Mucosa of descending colon (tissue), 3 donors: Measurements from ENCODE around the gene LRP2. TPM values are rescaled to one million over a fixed set of nuclear protein-coding genes. Genes with fewer than 3 reads are reported as not detected.

ENCODE experiments used
- ATAC-seq: fragments of 200-7000 bp; cut with Tn5 transposase; one replicate; pipeline ENCODE4 v1.9.1; 2020; ENCODE audit warnings: mild to moderate bottlenecking, moderate library complexity
- DNase-seq, 3 donors: peaks; one replicate each; pipeline ENCODE4 v3.0.0-alpha.2; 2020
- H3K36me3 ChIP-seq: fragments of 200-600 bp; one replicate; pipeline ENCODE4 v1.8.0; 2021; ENCODE audit warnings: low read depth, mild to moderate bottlenecking
- H3K4me1 ChIP-seq: fragments of 200-600 bp; one replicate; pipeline ENCODE4 v1.8.0; 2021; ENCODE audit warnings: low read depth, mild to moderate bottlenecking
- H3K4me3 ChIP-seq: fragments of 200-600 bp; one replicate; pipeline ENCODE4 v1.8.0; 2021; ENCODE audit warnings: mild to moderate bottlenecking
- H3K9me3 ChIP-seq: fragments of 200-600 bp; one replicate; pipeline ENCODE4 v1.8.0; 2021; ENCODE audit warnings: mild to moderate bottlenecking
- intact Hi-C, 2 donors: fragments of 100-400 bp; cut with DNase I in 1 of 2; cut with micrococcal nuclease in 1 of 2; formaldehyde crosslinking; loops; one replicate each; pipeline versions ENCODE4 v1.11.0 to v1.11.1; 2022; cut with DNase I, micrococcal nuclease
- total RNA-seq, 3 donors: library from RNA; stranded (reverse); fragmentation: NEBNext Ultra II Directional in 2 of 3; extraction: Animal tissue kit (Norgen Biotek cat#: 25700) in 2 of 3; gene quantifications; one replicate each; pipeline versions ENCODE4 v1.2.1 to v1.2.4, GENCODE V29; 2021 to 2023
- TF ChIP-seq, protein P1 (sequence below): fragments of 200-600 bp; IDR thresholded peaks from one replicate; pipeline ENCODE4 v1.8.0; 2022; ENCODE audit warnings: antibody characterized with exemption, mild to moderate bottlenecking
- donor health status: DM: no; HTN: no; CAD: no; lungs with moderate emphysema.
- donor health status: DM: no; HTN: no; CAD: no.
- donor health status: DM: no; HTN: yes; CAD: no.

LRP2 gene
- total RNA-seq, 3 donors from 2014 or later, result 0.06 TPM; not detected in 2

DNA sequence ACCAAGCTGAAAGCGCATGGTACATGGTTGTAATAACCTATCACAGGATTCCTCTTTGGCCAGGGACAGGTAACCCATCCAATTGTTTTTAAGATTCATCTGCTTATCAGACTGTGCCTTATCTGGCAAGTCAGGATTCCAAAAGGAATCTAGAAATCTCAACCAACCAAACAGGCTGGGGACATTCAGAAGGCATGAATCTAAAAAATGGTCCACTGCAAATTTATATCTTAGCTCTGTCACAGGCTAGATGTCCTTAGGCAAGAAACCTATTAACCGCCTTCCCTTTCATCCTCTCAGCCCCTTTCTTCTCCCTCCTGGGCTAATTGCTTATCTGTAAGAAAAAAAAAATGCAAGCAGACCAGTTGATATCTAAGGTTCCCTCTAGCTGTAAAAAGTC, 4.3 kb downstream of the LRP2 start:
- DNase-seq (no peak), ATAC-seq (no peak)
- TF ChIP-seq, protein P1, sequence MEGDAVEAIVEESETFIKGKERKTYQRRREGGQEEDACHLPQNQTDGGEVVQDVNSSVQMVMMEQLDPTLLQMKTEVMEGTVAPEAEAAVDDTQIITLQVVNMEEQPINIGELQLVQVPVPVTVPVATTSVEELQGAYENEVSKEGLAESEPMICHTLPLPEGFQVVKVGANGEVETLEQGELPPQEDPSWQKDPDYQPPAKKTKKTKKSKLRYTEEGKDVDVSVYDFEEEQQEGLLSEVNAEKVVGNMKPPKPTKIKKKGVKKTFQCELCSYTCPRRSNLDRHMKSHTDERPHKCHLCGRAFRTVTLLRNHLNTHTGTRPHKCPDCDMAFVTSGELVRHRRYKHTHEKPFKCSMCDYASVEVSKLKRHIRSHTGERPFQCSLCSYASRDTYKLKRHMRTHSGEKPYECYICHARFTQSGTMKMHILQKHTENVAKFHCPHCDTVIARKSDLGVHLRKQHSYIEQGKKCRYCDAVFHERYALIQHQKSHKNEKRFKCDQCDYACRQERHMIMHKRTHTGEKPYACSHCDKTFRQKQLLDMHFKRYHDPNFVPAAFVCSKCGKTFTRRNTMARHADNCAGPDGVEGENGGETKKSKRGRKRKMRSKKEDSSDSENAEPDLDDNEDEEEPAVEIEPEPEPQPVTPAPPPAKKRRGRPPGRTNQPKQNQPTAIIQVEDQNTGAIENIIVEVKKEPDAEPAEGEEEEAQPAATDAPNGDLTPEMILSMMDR, result no peak
- Histone ChIP-seq H3K9me3 (no peaks in the 10 kb centered on the region), H3K4me1 (peaks cover 16% of the 10 kb centered on the region), H3K4me3 (no peak overlapping the region), H3K36me3 (no peaks in the 10 kb centered on the region)
- intact Hi-C loops, result no loop called here

DNA sequence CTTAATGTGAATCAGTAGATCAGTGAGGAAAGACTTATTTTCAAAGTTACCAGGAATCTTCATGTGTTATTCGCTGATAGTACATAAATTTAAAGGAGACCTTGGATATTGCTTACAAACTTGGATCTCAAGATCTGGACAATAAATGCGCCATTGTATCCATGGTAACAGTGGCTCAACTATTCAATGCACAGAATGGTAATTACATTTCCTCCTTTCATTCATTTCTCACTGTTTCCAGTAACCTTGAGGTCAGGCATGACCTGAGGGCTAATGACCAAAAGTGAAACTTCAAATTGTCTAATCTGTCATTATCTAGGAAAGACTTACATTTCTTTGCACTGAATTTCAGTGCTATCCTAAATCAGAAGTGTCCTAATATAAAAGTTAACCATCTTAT, 8.1 kb downstream of the LRP2 start:
- H3K36me3 ChIP-seq, result no peaks in the 10 kb centered on the region
- TF ChIP-seq, protein P1, result no peak
- DNase-seq (no peak), ATAC-seq (no peak)
- no peak overlapping the region for H3K4me3 ChIP-seq
- intact Hi-C loops, result no loop called here
- H3K9me3 ChIP-seq, result no peaks in the 10 kb centered on the region
- H3K4me1 ChIP-seq, result no peaks in the 10 kb centered on the region

DNA sequence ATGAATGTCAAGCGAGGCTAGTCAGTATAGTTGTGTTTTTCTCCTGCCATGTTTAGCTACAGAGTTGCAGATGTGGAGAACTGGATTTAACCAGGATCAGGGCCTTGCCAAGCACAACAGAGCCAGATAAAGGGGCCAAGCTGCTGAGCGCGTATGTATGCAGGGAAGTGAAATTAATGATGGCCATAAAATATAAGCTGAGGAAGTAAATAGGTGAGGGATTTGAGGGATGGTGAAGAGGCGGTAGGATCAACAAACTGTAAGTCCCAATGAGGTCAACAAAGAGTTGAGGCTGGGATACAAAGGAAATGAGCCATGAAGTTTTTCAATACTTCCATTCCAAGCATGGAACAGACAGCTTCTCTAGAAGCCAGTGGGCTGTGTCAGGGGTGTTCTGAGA, 10.6 kb downstream of the LRP2 start:
- no peak for ATAC-seq
- no peaks in the 10 kb centered on the region for H3K9me3 ChIP-seq
- no peak overlapping the region for H3K4me3 ChIP-seq
- TF ChIP-seq, protein P1, result no peak
- intact Hi-C loops, result no loop called here
- DNase-seq, result no peak
- H3K36me3 ChIP-seq, result no peaks in the 10 kb centered on the region
- H3K4me1 ChIP-seq, result no peaks in the 10 kb centered on the region

DNA sequence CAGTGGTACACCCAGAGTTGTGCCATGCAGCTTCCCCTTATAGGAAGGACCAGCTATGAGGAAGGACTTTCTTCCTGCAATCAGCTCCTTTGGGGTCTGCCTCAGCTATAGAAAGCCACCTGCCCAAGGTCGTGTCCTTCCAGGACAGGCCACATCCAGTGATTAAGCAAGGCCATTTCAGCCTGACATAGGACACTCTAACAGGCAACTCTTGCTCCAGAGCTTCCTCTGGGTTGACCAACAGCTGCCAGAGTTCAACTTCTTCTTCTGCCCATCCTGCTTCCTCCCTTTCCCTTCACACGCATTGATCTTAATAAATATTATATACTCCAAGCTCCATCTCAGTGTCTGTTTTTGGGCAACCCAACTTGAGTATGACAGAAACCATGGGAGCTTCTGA, 12.8 kb downstream of the LRP2 start:
- intact Hi-C loops, result no loop called here
- DNase-seq (no peak), ATAC-seq (no peak)
- Histone ChIP-seq H3K36me3 (no peaks in the 10 kb centered on the region), H3K4me3 (no peak overlapping the region), H3K9me3 (no peaks in the 10 kb centered on the region), H3K4me1 (no peaks in the 10 kb centered on the region)
- TF ChIP-seq, protein P1, result no peak

DNA sequence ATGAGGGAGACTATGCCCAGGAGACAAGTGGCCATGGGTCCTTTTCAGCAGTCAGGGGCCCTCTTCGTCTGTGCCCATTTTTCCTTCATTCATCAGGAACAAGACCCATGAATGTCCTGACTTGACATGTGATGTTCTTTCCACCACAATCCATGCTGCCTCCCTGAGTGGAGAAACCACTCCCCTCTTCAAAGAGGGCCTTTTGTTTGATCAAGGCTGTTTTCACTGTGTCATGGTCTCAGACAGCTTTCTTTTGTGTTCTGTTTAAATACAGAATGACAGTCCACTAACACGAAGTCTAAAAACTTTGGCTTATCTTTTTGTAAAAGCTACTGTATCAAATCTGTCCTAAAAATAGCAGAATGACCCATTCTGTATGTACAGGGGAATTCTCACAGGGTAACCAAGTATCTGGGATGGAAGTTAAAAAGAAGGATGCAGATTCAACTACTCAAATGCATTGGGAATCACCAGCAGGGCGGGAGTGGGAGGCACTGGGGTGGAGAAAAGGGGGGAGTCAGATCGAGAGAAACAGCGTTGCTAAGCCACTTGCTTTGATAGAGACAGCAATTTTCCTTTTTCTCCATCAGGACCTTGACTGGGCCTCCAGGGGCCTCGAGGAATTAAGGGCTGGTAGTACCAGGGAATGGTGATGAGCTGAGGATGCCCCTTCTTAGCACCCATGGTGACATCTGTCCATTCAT, 13.9 kb downstream of the LRP2 start:
- Histone ChIP-seq H3K36me3 (no peaks in the 10 kb centered on the region), H3K9me3 (no peaks in the 10 kb centered on the region), H3K4me3 (no peak overlapping the region), H3K4me1 (no peaks in the 10 kb centered on the region)
- ATAC-seq, result no peak
- TF ChIP-seq, protein P1, result no peak
- no peak for DNase-seq
- intact Hi-C loops, result no loop called here
